ENCODE results near the gene RNF213.

RNF213 gene

GRCh38 chr17:80437532-80437931 is 176.9 kb downstream of the RNF213 start:
- ATAC-seq, result no peak

- no peak for ATAC-seq
Observed at GRCh38 chr17:80438806-80439205, 178.2 kb downstream of the RNF213 start.

- no peak for ATAC-seq
Observed at GRCh38 chr17:80439499-80439898, 178.8 kb downstream of the RNF213 start.

GRCh38 chr17:80441133-80441578 is 180.5 kb downstream of the RNF213 start:
- ATAC-seq, result no peak

- no peak for ATAC-seq
Observed at GRCh38 chr17:80441598-80442322, 181.1 kb downstream of the RNF213 start.

- ATAC-seq, result no peak
Observed at GRCh38 chr17:80442323-80442659, 181.6 kb downstream of the RNF213 start.

- no peak for ATAC-seq
Observed at GRCh38 chr17:80442764-80443163, 182.1 kb downstream of the RNF213 start.

- ATAC-seq, result no peak
Observed at GRCh38 chr17:80443498-80443897, 182.8 kb downstream of the RNF213 start.

GRCh38 chr17:80443916-80444643 is 183.4 kb downstream of the RNF213 start:
- ATAC-seq, result no peak

- no peak for ATAC-seq
Observed at GRCh38 chr17:80444644-80444979, 184.0 kb downstream of the RNF213 start.

GRCh38 chr17:80445007-80445725 is 184.5 kb downstream of the RNF213 start:
- ATAC-seq, result no peak

GRCh38 chr17:80445726-80446110 is 185.1 kb downstream of the RNF213 start:
- ATAC-seq, result no peak

- ATAC-seq, result no peak
Observed at GRCh38 chr17:80446645-80447405, 186.2 kb downstream of the RNF213 start.

GRCh38 chr17:80447790-80448189 is 187.1 kb downstream of the RNF213 start:
- ATAC-seq, result no peak

Data from activated CD4-positive, CD25-positive, alpha-beta regulatory T cell treated with anti-CD3 and anti-CD28 coated beads, Interleukin-2, amount 50 U/mL, for 24 hours (primary cell).